ENCODE data around the gene ASIC3.

Gene ASIC3

DNA sequence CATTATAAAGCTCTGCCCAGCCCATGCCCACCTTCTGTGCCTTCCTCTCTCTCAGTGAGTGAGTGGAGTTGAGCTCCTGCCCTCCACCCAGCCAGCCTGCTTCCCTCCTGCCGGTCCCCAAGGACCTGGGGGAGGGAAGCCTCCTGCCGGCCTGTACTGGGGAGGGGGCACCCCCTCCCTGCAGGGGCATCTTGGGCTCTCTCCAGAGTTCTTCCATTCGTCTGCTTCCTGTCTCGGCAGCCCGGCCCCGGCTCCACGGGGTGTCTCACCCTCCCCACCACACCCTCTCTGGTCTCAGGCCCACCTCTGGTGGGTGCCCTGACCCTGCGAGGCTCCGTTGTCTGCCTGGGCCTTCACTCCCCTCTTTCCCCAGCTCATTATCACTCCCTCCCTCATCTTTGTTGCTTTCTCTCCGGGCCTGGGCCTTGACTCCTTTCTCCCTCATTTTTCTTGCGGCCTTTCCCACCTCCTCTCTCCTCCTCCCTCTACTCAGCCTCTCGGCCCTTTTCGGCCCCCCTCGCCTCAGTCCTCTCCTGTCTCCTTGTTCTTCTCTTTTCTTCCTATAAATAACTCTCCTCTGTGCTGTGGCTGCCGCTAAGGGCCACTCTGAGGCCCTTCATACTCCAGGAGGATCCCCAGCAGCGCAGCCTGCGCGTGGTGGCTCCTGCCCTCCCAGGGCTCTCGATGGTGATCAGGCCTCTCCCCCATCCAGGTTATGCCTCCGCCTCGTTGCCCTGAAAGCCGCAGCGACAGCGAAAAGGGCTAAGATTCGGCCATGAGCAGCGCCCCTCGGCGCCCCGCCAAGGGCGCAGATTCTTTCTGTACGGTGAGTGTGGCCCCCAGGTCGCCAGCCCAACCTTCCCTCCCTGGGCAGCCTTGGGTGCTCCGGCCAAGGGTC, 13.1 kb downstream of the ASIC3 start:
- H3K36me3 ChIP-seq: peaks cover 31% of the 10 kb centered on the region
- no peaks in the 10 kb centered on the region for H3K27me3 ChIP-seq
- H3K4me1 ChIP-seq: peaks cover 22% of the 10 kb centered on the region
- TF ChIP-seq, protein P1, sequence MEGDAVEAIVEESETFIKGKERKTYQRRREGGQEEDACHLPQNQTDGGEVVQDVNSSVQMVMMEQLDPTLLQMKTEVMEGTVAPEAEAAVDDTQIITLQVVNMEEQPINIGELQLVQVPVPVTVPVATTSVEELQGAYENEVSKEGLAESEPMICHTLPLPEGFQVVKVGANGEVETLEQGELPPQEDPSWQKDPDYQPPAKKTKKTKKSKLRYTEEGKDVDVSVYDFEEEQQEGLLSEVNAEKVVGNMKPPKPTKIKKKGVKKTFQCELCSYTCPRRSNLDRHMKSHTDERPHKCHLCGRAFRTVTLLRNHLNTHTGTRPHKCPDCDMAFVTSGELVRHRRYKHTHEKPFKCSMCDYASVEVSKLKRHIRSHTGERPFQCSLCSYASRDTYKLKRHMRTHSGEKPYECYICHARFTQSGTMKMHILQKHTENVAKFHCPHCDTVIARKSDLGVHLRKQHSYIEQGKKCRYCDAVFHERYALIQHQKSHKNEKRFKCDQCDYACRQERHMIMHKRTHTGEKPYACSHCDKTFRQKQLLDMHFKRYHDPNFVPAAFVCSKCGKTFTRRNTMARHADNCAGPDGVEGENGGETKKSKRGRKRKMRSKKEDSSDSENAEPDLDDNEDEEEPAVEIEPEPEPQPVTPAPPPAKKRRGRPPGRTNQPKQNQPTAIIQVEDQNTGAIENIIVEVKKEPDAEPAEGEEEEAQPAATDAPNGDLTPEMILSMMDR (IDR thresholded peaks at IDR 0.05; ENCODE audit: low read depth, low read length): no peak; the same call in 1 of the 2 replicates
- no peaks in the 10 kb centered on the region for H3K9me3 ChIP-seq
- H3K4me3 ChIP-seq (ENCODE audit: low read depth, low read length): peak overlapping the region; percentile 94
- no peak for DNase-seq

DNA sequence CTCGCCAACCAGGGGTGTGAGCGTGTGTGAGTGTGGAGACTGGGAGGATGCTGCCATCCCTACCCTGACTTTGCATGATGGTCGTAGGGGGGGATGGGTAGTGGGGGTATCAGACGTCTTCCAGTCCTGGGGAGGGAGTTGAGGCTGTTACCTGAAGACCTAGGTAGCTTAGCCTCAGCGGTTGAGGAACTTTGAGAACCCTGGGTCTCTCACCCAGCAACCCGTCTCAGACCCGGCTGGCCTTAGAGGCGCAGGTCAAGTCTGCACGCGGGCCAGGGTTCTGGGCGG, 13.7 kb downstream of the ASIC3 start:
- H3K27me3 ChIP-seq: no peaks in the 10 kb centered on the region
- H3K36me3 ChIP-seq: peaks cover 37% of the 10 kb centered on the region
- TF ChIP-seq, protein P1 (IDR thresholded peaks at IDR 0.05; ENCODE audit: low read depth, low read length): no peak
- no peak for DNase-seq
- peaks cover 21% of the 10 kb centered on the region for H3K4me1 ChIP-seq
- H3K4me3 ChIP-seq (ENCODE audit: low read depth, low read length): peak overlapping the region; percentile 94
- no peaks in the 10 kb centered on the region for H3K9me3 ChIP-seq

DNA sequence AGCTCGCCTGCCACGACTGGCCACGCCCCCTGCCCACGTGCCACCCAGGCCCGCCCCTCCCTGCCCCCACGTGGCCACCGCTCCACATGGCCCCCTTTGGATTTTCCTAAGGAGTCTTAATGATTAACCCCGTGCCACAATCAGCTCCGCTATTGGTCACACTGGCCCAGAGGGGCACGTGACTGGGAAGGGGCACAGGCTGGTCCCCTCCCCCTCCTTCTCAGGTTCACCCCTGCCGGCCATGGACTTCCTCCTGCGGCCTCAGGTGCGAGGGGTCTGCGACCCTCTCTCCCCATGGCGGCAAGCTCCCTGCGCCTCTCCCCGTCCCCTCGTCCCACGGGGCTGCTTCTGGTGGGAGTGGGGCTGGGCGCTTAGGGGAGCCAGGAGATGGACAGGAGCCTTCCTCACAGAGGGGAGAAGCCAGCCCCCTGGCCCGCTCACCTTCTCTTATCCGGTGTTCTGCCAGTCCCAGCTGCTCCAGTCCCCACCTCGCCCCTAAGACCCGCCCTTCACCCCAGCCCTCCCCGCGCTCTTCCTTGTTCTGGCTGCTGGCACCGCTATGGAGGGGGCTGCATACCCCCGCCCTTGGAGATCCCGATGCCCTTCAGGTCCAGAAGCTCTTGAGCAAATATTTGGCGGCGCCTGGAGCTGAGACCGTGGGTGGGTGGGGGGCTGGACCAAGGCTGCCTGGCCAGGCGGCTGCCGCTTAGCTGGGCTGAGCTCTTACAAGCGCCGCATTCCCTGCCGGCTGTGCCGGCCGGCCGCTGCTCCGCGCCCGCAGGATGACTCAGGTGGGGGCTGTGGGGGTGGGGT, 14.3 kb downstream of the ASIC3 start:
- Histone ChIP-seq H3K36me3 (peaks cover 42% of the 10 kb centered on the region), H3K4me3 (ENCODE audit: low read depth, low read length) (peak overlapping the region; percentile 94), H3K4me1 (peaks cover 19% of the 10 kb centered on the region), H3K27me3 (no peaks in the 10 kb centered on the region), H3K9me3 (no peaks in the 10 kb centered on the region)
- peak; percentile 95 for DNase-seq
- TF ChIP-seq, protein P1 (IDR thresholded peaks at IDR 0.05; ENCODE audit: low read depth, low read length): 0 out of 2 replicates have a peak, but pooled peaks have one; percentile 2

- Histone ChIP-seq H3K36me3 (peaks cover 48% of the 10 kb centered on the region), H3K9me3 (no peaks in the 10 kb centered on the region), H3K4me1 (peaks cover 19% of the 10 kb centered on the region), H3K27me3 (no peaks in the 10 kb centered on the region), H3K4me3 (ENCODE audit: low read depth, low read length) (peak overlapping the region; percentile 94)
- TF ChIP-seq, protein P1 (IDR thresholded peaks at IDR 0.05; ENCODE audit: low read depth, low read length): no peak
- DNase-seq: no peak
Observed at GRCh38 chr7:151063212-151063561, 14.9 kb downstream of the ASIC3 start.

GRCh38 chr7:151064454-151064853, 16.1 kb downstream of the ASIC3 start:
- no peak for DNase-seq
- Histone ChIP-seq H3K36me3 (peaks cover 58% of the 10 kb centered on the region), H3K27me3 (no peaks in the 10 kb centered on the region), H3K4me3 (ENCODE audit: low read depth, low read length) (no peak overlapping the region), H3K4me1 (peaks cover 11% of the 10 kb centered on the region), H3K9me3 (no peaks in the 10 kb centered on the region)
- TF ChIP-seq, protein P1 (IDR thresholded peaks at IDR 0.05; ENCODE audit: low read depth, low read length): no peak

GRCh38 chr7:151064993-151065392, 16.7 kb downstream of the ASIC3 start:
- H3K4me1 ChIP-seq: peaks cover 11% of the 10 kb centered on the region
- TF ChIP-seq, protein P1 (IDR thresholded peaks at IDR 0.05; ENCODE audit: low read depth, low read length): no peak
- H3K27me3 ChIP-seq: no peaks in the 10 kb centered on the region
- DNase-seq: no peak
- peaks cover 63% of the 10 kb centered on the region for H3K36me3 ChIP-seq
- H3K4me3 ChIP-seq (ENCODE audit: low read depth, low read length): no peak overlapping the region
- H3K9me3 ChIP-seq: no peaks in the 10 kb centered on the region

Measured in BE2C (cell line).